Pons (tissue), 1 donor: ENCODE data around the gene TIGD3.

Source experiments
- DNase-seq: peaks from one replicate; pipeline ENCODE4 v3.0.0-alpha.2; 2016; ENCODE audit warnings: low spot score

TIGD3 gene

GRCh38 chr11:65390099-65390941 is 35.8 kb downstream of the TIGD3 start:
- no peak for DNase-seq

GRCh38 chr11:65390996-65391395 is 36.4 kb downstream of the TIGD3 start:
- DNase-seq, result no peak

GRCh38 chr11:65392186-65392829 is 37.8 kb downstream of the TIGD3 start:
- no peak for DNase-seq

- DNase-seq, result no peak
These were observed 38.3 kb downstream of the TIGD3 start for GRCh38 chr11:65392899-65393298.

- no peak for DNase-seq
These were observed 39.0 kb downstream of the TIGD3 start for GRCh38 chr11:65393513-65394079.

GRCh38 chr11:65394125-65394536 is 39.6 kb downstream of the TIGD3 start:
- DNase-seq, result no peak

GRCh38 chr11:65395961-65396530 is 41.5 kb downstream of the TIGD3 start:
- no peak for DNase-seq

- DNase-seq, result no peak
These were observed 42.5 kb downstream of the TIGD3 start for GRCh38 chr11:65396769-65397745.

GRCh38 chr11:65398362-65398910 is 43.9 kb downstream of the TIGD3 start:
- no peak for DNase-seq

- no peak for DNase-seq
These were observed 44.7 kb downstream of the TIGD3 start for GRCh38 chr11:65399249-65399648.

- no peak for DNase-seq
These were observed 45.3 kb downstream of the TIGD3 start for GRCh38 chr11:65399845-65400244.

GRCh38 chr11:65400307-65401072 is 45.9 kb downstream of the TIGD3 start:
- no peak for DNase-seq

- DNase-seq, result no peak
These were observed 46.7 kb downstream of the TIGD3 start for GRCh38 chr11:65401073-65401802.

GRCh38 chr11:65401803-65402248 is 47.3 kb downstream of the TIGD3 start:
- no peak for DNase-seq

GRCh38 chr11:65402790-65403189 is 48.2 kb downstream of the TIGD3 start:
- DNase-seq, result no peak

- DNase-seq, result peak; percentile 72
These were observed 49.1 kb downstream of the TIGD3 start for GRCh38 chr11:65403607-65404121.

- DNase-seq, result no peak
These were observed 49.7 kb downstream of the TIGD3 start for GRCh38 chr11:65404210-65404609.

- DNase-seq, result no peak
These were observed 50.2 kb downstream of the TIGD3 start for GRCh38 chr11:65404638-65405339.
